HCT116 (cell line): ENCODE measurements around the gene ADAM11. TPM values are rescaled to one million over a fixed set of nuclear protein-coding genes. Genes with fewer than 3 reads are reported as not detected.

ENCODE experiments used
- ATAC-seq: fragments of 200-7000 bp; cut with Tn5 transposase; 2 replicates; pipeline ENCODE4 v1.9.1; 2020; ENCODE audit warnings: mild to moderate bottlenecking, moderate library complexity
- BruUV-seq: library from RNA; stranded (reverse); fragments of 400-500 nt; replicated peaks from 2 replicates; lab custom pipeline; 2021; lab: Mats Ljungman, UMichigan
- CTCF ChIA-PET: fragments of 300-600 bp; sonication (Branson Sonifier 250); formaldehyde crosslinking; loops from one replicate; lab custom pipeline; 2021; ENCODE audit warnings: antibody characterized with exemption; lab: Charles Lee
- POLR2A ChIA-PET: fragments of 300-600, 350-600 bp; sonication (Branson Sonifier 250); formaldehyde crosslinking; loops from one replicate; lab custom pipeline; 2021; ENCODE audit warnings: antibody characterized with exemption; lab: Charles Lee
- RAD21 ChIA-PET, 2 experiments: fragments of 300-600 bp; sonication (Branson Sonifier 250); formaldehyde crosslinking; loops; one replicate each; lab custom pipeline; 2023; ENCODE audit warnings: low total read pairs in 2 of 2; ENCODE audit not compliant: uncharacterized antibody in 2 of 2, unreplicated experiment in 2 of 2, low non-redundant PET in 1 of 2; lab: Charles Lee
- DNase-seq: peaks from one replicate; pipeline ENCODE4 v3.0.0-alpha.2; 2010; ENCODE audit warnings: low read depth, low spot score
- H2AFZ ChIP-seq: fragments of 200-600 bp; shearing (Covaris generic), sonication (generic); 2 replicates; pipeline ENCODE4 v1.6.1; 2017; ENCODE audit warnings: low read depth, mixed run types, mixed read lengths, antibody characterized with exemption, low read length; ENCODE audit not compliant: poor library complexity, severe bottlenecking
- H3K27ac ChIP-seq: 2 replicates; pipeline ENCODE4 v1.5.1; 2012; ENCODE audit warnings: low read depth, low read length
- H3K27me3 ChIP-seq: fragments of 200-600 bp; sonication (generic); 2 replicates; pipeline ENCODE4 v1.6.1; 2016; ENCODE audit warnings: mixed run types, low read length, mixed read lengths; ENCODE audit not compliant: insufficient read depth
- H3K36me3 ChIP-seq, 2 experiments: fragments of 200-500 bp in 1 of 2; fragments of 200-600 bp in 1 of 2; sonication (Bioruptor generic) in 1 of 2; sonication (generic) in 1 of 2; 2 replicates each; pipeline versions ENCODE4 v1.5.1 to v1.6.1; 2014 to 2016; ENCODE audit warnings: low read length in 2 of 2, inconsistent platforms in 1 of 2, mixed read lengths in 1 of 2, mixed run types in 1 of 2; ENCODE audit not compliant: insufficient read depth in 2 of 2, control insufficient read depth in 1 of 2
- H3K4me1 ChIP-seq, 2 experiments: fragments of 200-600 bp in 1 of 2; sonication (generic) in 1 of 2; 2 replicates each; pipeline versions ENCODE4 v1.5.1 to v1.6.1; 2012 to 2017; ENCODE audit warnings: low read length in 2 of 2, inconsistent platforms in 1 of 2, mild to moderate bottlenecking in 1 of 2, mixed read lengths in 1 of 2, mixed run types in 1 of 2, moderate library complexity in 1 of 2; ENCODE audit not compliant: insufficient read depth in 2 of 2, control insufficient read depth in 1 of 2
- H3K4me2 ChIP-seq: fragments of 200-600 bp; sonication (generic); 2 replicates; pipeline ENCODE4 v1.6.1; 2017; ENCODE audit warnings: mixed run types, low read length, mixed read lengths
- H3K4me3 ChIP-seq, 2 experiments: fragments of 200-600 bp in 1 of 2; sonication (generic) in 1 of 2; replicated peaks in 1 of 2; 2 replicates each; pipeline ENCODE4 v1.5.1; 2011 to 2016; ENCODE audit warnings: low read length in 2 of 2, control low read depth in 1 of 2, low read depth in 1 of 2, mild to moderate bottlenecking in 1 of 2, mixed read lengths in 1 of 2, mixed run types in 1 of 2
- H3K79me2 ChIP-seq: fragments of 200-600 bp; sonication (generic); 2 replicates; pipeline ENCODE4 v1.6.1; 2017; ENCODE audit warnings: mild to moderate bottlenecking, mixed run types, low read length, moderate library complexity, mixed read lengths; ENCODE audit not compliant: insufficient read depth
- H3K9ac ChIP-seq: fragments of 200-600 bp; sonication (generic); 2 replicates; pipeline ENCODE4 v1.6.1; 2016; ENCODE audit warnings: low read length, mixed read lengths
- H3K9me2 ChIP-seq: fragments of 200-600 bp; sonication (generic), shearing (Covaris generic); 2 replicates; pipeline ENCODE4 v1.6.1; 2017; ENCODE audit warnings: mixed run types, mild to moderate bottlenecking, moderate library complexity; ENCODE audit not compliant: insufficient read depth
- H3K9me3 ChIP-seq, 2 experiments: fragments of 200-500 bp in 1 of 2; fragments of 200-600 bp in 1 of 2; sonication (Bioruptor generic) in 1 of 2; sonication (generic) in 1 of 2; 2 replicates each; pipeline ENCODE4 v1.6.1; 2014 to 2017; ENCODE audit warnings: low read length in 2 of 2, mixed read lengths in 2 of 2, inconsistent platforms in 1 of 2, low read depth in 1 of 2, mild to moderate bottlenecking in 1 of 2, mixed run types in 1 of 2, moderate library complexity in 1 of 2; ENCODE audit not compliant: control insufficient read depth in 1 of 2, insufficient read depth in 1 of 2
- H4K20me1 ChIP-seq: fragments of 200-600 bp; sonication (generic), shearing (Covaris generic); 2 replicates; pipeline ENCODE4 v1.6.1; 2017; ENCODE audit warnings: mixed run types, mild to moderate bottlenecking, moderate library complexity; ENCODE audit not compliant: insufficient read depth
- CBX3 ChIP-seq: IDR thresholded peaks from 2 replicates; pipeline ENCODE4 v1.6.1; 2012; ENCODE audit warnings: low read depth
- CEBPB ChIP-seq: IDR thresholded peaks from 2 replicates; pipeline ENCODE4 v1.6.1; 2012; ENCODE audit warnings: low read depth
- EGR1 ChIP-seq: IDR thresholded peaks from 2 replicates; pipeline ENCODE4 v1.6.1; 2012; ENCODE audit warnings: low read depth
- FOSL1 ChIP-seq: IDR thresholded peaks from 2 replicates; pipeline ENCODE4 v1.6.1; 2012; ENCODE audit warnings: low read depth
- POLR2A ChIP-seq: IDR thresholded peaks from 2 replicates; pipeline ENCODE4 v1.7.0; 2011; ENCODE audit warnings: borderline replicate concordance; ENCODE audit not compliant: insufficient read depth, insufficient read length; ENCODE audit errors: extremely low read depth
- SIN3A ChIP-seq: IDR thresholded peaks from 2 replicates; pipeline ENCODE4 v1.6.1; 2012; ENCODE audit warnings: low read depth
- intact Hi-C: fragments of 100-400 bp; cut with micrococcal nuclease; formaldehyde crosslinking; loops from 2 replicates; pipeline ENCODE4 v1.10.0; 2022
- total RNA-seq: library from RNA; stranded (reverse); gene quantifications from one replicate; pipeline ENCODE4 v1.2.1, GENCODE V29; 2021; ENCODE audit not compliant: unreplicated experiment
- TF ChIP-seq, protein P1 (sequence below), 3 experiments: fragments of 200-600 bp in 1 of 3; sonication (generic) in 1 of 3; IDR thresholded peaks in 2 of 3; conservative IDR thresholded peaks in 1 of 3; 2 replicates each; pipeline ENCODE4 v1.5.1; 2012 to 2017; ENCODE audit warnings: low read depth in 2 of 3, low read length in 2 of 3, antibody characterized with exemption in 1 of 3, borderline replicate concordance in 1 of 3, control low read depth in 1 of 3, mild to moderate bottlenecking in 1 of 3, mixed read lengths in 1 of 3, mixed run types in 1 of 3, moderate library complexity in 1 of 3; ENCODE audit not compliant: insufficient read depth in 1 of 3
- TF ChIP-seq, protein P2 (sequence below): IDR thresholded peaks from 2 replicates; pipeline ENCODE4 v1.6.1; 2011; ENCODE audit warnings: mild to moderate bottlenecking, low read length, moderate library complexity; ENCODE audit not compliant: insufficient replicate concordance; ENCODE audit errors: extremely low read depth
- TF ChIP-seq, protein P3 (sequence below): IDR thresholded peaks from 2 replicates; pipeline ENCODE4 v1.6.1; 2012

The ADAM11 gene
- total RNA-seq, 1 experiment from 2014 or later = 7.7 TPM

DNA sequence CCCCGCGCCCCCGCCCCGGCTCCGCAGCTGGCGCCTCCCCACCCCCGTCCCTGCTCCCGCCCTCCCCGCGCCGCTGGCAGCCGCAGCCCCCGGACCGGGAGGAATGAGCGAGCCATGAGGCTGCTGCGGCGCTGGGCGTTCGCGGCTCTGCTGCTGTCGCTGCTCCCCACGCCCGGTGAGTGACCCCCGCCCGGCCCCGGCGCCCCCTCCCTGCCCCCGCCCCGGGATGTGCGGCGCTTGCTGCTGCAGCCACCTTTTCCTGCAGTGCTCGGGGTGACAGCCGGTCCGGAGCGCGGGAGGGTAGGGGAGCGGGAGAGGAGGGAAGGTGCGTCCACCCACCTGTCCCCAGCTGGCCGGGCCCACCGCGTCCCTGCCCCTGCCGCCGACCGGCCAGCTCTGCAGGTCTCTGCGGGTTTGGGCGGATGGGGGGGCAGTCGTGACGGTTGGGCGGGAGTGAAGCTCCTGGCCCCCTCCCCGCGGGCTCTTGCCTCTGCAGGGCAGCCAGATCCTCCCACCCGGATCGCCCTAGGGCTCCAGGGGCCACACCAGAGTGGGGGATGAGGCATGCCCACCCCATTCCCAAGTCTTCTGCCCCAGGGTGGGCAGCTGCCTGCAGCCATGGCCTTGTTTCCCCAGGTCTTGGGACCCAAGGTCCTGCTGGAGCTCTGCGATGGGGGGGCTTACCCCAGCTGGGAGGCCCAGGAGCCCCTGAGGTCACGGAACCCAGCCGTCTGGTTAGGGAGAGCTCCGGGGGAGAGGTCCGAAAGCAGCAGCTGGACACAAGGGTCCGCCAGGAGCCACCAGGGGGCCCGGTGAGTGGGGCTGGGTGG lies 513 bp downstream of the ADAM11 start:
- intact Hi-C loops = no loop called here
- H4K20me1 ChIP-seq = no peaks in the 10 kb centered on the region
- no peaks in the 10 kb centered on the region for H3K79me2 ChIP-seq
- ATAC-seq (peak; percentile 50), DNase-seq (no peak)
- no peaks in the 10 kb centered on the region for H3K36me3 ChIP-seq
- peak overlapping the region; percentile 77 for H3K9ac ChIP-seq
- no peaks in the 10 kb centered on the region for H3K27me3 ChIP-seq
- no peaks in the 10 kb centered on the region for H3K9me2 ChIP-seq
- peak overlapping the region; percentile 97 for H3K4me2 ChIP-seq
- TF ChIP-seq EGR1 = no peak
- TF ChIP-seq, protein P1, sequence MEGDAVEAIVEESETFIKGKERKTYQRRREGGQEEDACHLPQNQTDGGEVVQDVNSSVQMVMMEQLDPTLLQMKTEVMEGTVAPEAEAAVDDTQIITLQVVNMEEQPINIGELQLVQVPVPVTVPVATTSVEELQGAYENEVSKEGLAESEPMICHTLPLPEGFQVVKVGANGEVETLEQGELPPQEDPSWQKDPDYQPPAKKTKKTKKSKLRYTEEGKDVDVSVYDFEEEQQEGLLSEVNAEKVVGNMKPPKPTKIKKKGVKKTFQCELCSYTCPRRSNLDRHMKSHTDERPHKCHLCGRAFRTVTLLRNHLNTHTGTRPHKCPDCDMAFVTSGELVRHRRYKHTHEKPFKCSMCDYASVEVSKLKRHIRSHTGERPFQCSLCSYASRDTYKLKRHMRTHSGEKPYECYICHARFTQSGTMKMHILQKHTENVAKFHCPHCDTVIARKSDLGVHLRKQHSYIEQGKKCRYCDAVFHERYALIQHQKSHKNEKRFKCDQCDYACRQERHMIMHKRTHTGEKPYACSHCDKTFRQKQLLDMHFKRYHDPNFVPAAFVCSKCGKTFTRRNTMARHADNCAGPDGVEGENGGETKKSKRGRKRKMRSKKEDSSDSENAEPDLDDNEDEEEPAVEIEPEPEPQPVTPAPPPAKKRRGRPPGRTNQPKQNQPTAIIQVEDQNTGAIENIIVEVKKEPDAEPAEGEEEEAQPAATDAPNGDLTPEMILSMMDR (IDR thresholded peaks at IDR 0.05 in 2 of 3, conservative IDR thresholded peaks at IDR 0.05 in 1 of 3; ENCODE audit: borderline replicate concordance in 1 of 3, insufficient read depth in 1 of 3, low read depth in 2 of 3, low read length in 2 of 3) = peak in 2 of 3 experiments; percentile 19 to 20; a peak in 1 of 6 replicates
- ChIA-PET POLR2A (interaction anchor here (0.6 to 1.4 kb wide), 2 partner anchors 71 to 226 kb away, joined by 3 read pairs; no protein-coding TSS in a partner anchor), RAD21 (no interaction called here), CTCF (interaction anchor here (2.1 kb wide), 1 partner anchor 16 kb away, joined by 8 read pairs; no protein-coding TSS in a partner anchor)
- peaks cover 6 to 9% of the 10 kb centered on the region in 2 experiments; a peak in 3 of 4 replicates for H3K4me1 ChIP-seq
- peak overlapping the region; percentile 62 to 75 for H3K4me3 ChIP-seq
- peak overlapping the region; percentile 52; the same call in 1 of the 2 replicates for H3K27ac ChIP-seq
- no TSS peak for BruUV-seq
- H3K9me3 ChIP-seq = no peaks in the 10 kb centered on the region
- H2AFZ ChIP-seq = no peak overlapping the region

DNA sequence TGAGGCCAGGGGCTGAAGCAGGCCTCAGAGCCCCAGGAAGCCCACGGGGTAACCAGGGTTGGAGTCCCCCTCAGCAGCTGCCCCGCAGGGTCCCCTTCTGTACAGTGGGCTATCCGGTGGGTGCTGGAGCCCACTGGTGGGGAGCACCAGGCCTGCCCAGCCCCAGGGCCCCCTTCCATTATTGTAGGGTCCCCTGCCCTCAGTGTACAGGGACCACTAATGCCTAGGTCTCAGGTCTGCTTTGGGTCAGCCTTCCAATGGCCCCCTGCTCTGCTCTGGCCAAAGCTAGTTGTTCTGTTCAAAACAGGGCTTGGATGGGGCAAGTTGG lies 1.1 kb downstream of the ADAM11 start:
- no peaks in the 10 kb centered on the region for H3K9me2 ChIP-seq
- no peaks in the 10 kb centered on the region for H3K9me3 ChIP-seq
- POLR2A ChIA-PET = interaction anchor here (1.4 kb wide), 1 partner anchor 71 kb away, joined by 3 read pairs; no protein-coding TSS in a partner anchor
- ATAC-seq = no peak
- peak overlapping the region; percentile 52; the same call in 1 of the 2 replicates for H3K27ac ChIP-seq
- peak overlapping the region; percentile 77 for H3K9ac ChIP-seq
- DNase-seq = no peak
- intact Hi-C loops = no loop called here
- no peak overlapping the region for H2AFZ ChIP-seq
- H3K4me1 ChIP-seq = peaks cover 6 to 9% of the 10 kb centered on the region in 2 experiments; a peak in 3 of 4 replicates
- H3K27me3 ChIP-seq = no peaks in the 10 kb centered on the region
- RAD21 ChIA-PET = no interaction called here
- H3K36me3 ChIP-seq = no peaks in the 10 kb centered on the region
- H4K20me1 ChIP-seq = no peaks in the 10 kb centered on the region
- BruUV-seq = no TSS peak
- H3K4me2 ChIP-seq = peak overlapping the region; percentile 97
- peak overlapping the region; percentile 62 to 75 for H3K4me3 ChIP-seq
- CTCF ChIA-PET = interaction anchor here (2.1 kb wide), 1 partner anchor 16 kb away, joined by 8 read pairs; no protein-coding TSS in a partner anchor
- TF ChIP-seq EGR1 (no peak), CEBPB (no peak), FOSL1 (no peak), POLR2A (no peak), SIN3A (no peak), CBX3 (no peak)
- TF ChIP-seq, protein P2, sequence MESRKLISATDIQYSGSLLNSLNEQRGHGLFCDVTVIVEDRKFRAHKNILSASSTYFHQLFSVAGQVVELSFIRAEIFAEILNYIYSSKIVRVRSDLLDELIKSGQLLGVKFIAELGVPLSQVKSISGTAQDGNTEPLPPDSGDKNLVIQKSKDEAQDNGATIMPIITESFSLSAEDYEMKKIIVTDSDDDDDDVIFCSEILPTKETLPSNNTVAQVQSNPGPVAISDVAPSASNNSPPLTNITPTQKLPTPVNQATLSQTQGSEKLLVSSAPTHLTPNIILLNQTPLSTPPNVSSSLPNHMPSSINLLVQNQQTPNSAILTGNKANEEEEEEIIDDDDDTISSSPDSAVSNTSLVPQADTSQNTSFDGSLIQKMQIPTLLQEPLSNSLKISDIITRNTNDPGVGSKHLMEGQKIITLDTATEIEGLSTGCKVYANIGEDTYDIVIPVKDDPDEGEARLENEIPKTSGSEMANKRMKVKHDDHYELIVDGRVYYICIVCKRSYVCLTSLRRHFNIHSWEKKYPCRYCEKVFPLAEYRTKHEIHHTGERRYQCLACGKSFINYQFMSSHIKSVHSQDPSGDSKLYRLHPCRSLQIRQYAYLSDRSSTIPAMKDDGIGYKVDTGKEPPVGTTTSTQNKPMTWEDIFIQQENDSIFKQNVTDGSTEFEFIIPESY = no peak
- TF ChIP-seq, protein P3, sequence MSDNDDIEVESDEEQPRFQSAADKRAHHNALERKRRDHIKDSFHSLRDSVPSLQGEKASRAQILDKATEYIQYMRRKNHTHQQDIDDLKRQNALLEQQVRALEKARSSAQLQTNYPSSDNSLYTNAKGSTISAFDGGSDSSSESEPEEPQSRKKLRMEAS = no peak
- H3K79me2 ChIP-seq = no peaks in the 10 kb centered on the region
